Ishikawa (cell line): Measurements from ENCODE around the gene LPAR2.

ENCODE experiments used
- CEBPB ChIP-seq: IDR thresholded peaks from 2 replicates; pipeline ENCODE4 v1.6.1; 2012
- EP300 ChIP-seq: IDR thresholded peaks from 2 replicates; pipeline ENCODE4 v1.6.1; 2012; ENCODE audit warnings: borderline replicate concordance
- RAD21 ChIP-seq: IDR thresholded peaks from 2 replicates; pipeline ENCODE4 v1.6.1; 2012; ENCODE audit warnings: low read depth
- TAF1 ChIP-seq: IDR thresholded peaks from 2 replicates; pipeline ENCODE4 v1.6.1; 2012; ENCODE audit warnings: low read depth, mild to moderate bottlenecking
- TCF12 ChIP-seq: IDR thresholded peaks from 2 replicates; pipeline ENCODE4 v1.6.1; 2012; ENCODE audit warnings: low read depth
- YY1 ChIP-seq: IDR thresholded peaks from 2 replicates; pipeline ENCODE4 v1.6.1; 2012; ENCODE audit warnings: low read depth
- ZBTB7A ChIP-seq: IDR thresholded peaks from 2 replicates; pipeline ENCODE4 v1.6.1; 2012; ENCODE audit warnings: low read depth
- TF ChIP-seq, protein P1 (sequence below): IDR thresholded peaks from 2 replicates; pipeline ENCODE4 v1.6.1; 2012
- TF ChIP-seq, protein P2 (sequence below): IDR thresholded peaks from 2 replicates; pipeline ENCODE4 v1.6.1; 2012; ENCODE audit warnings: low read depth, mild to moderate bottlenecking
- TF ChIP-seq, protein P3 (sequence below): IDR thresholded peaks from 2 replicates; pipeline ENCODE4 v1.6.1; 2012

DNA sequence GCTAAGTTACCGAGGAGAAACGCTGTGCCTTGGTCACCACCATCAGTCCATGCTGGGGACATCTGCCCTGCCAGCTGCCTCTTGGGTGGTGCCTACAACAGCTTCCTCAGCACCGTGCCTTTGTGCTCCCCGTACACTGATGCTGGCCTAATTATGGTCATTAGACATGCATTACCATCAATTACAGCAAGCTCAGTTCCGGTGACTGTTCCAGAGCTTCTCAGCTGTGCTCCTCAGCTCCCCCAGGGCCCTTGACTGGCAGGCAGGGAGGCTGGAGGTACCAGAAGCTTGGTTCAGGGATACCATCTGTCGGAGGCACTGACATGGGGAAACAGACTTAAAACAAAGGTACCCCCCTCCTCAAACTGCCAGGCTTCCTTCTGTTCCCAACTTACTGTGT, 49.8 kb downstream of the LPAR2 start:
- no peak for TF ChIP-seq RAD21
- no peak for TF ChIP-seq TAF1
- TF ChIP-seq, protein P1, sequence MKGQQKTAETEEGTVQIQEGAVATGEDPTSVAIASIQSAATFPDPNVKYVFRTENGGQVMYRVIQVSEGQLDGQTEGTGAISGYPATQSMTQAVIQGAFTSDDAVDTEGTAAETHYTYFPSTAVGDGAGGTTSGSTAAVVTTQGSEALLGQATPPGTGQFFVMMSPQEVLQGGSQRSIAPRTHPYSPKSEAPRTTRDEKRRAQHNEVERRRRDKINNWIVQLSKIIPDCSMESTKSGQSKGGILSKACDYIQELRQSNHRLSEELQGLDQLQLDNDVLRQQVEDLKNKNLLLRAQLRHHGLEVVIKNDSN: no peak
- no peak for TF ChIP-seq ZBTB7A
- no peak for TF ChIP-seq EP300
- TF ChIP-seq, protein P2, sequence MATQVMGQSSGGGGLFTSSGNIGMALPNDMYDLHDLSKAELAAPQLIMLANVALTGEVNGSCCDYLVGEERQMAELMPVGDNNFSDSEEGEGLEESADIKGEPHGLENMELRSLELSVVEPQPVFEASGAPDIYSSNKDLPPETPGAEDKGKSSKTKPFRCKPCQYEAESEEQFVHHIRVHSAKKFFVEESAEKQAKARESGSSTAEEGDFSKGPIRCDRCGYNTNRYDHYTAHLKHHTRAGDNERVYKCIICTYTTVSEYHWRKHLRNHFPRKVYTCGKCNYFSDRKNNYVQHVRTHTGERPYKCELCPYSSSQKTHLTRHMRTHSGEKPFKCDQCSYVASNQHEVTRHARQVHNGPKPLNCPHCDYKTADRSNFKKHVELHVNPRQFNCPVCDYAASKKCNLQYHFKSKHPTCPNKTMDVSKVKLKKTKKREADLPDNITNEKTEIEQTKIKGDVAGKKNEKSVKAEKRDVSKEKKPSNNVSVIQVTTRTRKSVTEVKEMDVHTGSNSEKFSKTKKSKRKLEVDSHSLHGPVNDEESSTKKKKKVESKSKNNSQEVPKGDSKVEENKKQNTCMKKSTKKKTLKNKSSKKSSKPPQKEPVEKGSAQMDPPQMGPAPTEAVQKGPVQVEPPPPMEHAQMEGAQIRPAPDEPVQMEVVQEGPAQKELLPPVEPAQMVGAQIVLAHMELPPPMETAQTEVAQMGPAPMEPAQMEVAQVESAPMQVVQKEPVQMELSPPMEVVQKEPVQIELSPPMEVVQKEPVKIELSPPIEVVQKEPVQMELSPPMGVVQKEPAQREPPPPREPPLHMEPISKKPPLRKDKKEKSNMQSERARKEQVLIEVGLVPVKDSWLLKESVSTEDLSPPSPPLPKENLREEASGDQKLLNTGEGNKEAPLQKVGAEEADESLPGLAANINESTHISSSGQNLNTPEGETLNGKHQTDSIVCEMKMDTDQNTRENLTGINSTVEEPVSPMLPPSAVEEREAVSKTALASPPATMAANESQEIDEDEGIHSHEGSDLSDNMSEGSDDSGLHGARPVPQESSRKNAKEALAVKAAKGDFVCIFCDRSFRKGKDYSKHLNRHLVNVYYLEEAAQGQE: no peak
- no peak for TF ChIP-seq YY1
- TF ChIP-seq, protein P3, sequence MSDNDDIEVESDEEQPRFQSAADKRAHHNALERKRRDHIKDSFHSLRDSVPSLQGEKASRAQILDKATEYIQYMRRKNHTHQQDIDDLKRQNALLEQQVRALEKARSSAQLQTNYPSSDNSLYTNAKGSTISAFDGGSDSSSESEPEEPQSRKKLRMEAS: no peak
- no peak for TF ChIP-seq CEBPB
- no peak for TF ChIP-seq TCF12
